Measurements from ENCODE around the gene DNM3. TPM values are rescaled to one million over a fixed set of nuclear protein-coding genes. Genes with fewer than 3 reads are reported as not detected.

Gene DNM3
- total and polyA plus RNA-seq, 2 donors (not counting 3 experiments of a cell fraction or from before 2014, with no cell fraction given), result 1.4 to 2.5 TPM

- dilution Hi-C loops (cut with MboI; ENCODE audit: extremely low pct_ligation_motif_present, low sequenced_read_pairs), result no loop called here
- CTCF ChIA-PET, result no interaction called here
- no TSS peak for BruUV-seq (replicated peaks)
- DNase-seq (ENCODE audit: low read depth, low spot score) (no peak), FAIRE-seq (no peak)
- H3K9ac ChIP-seq (replicated peaks; ENCODE audit: extremely low read depth, insufficient read depth, low read length), result no peak overlapping the region
- no peak overlapping the region for H3K27ac ChIP-seq (ENCODE audit: insufficient read depth, low read depth, low read length)
- H3K9me3 ChIP-seq (replicated peaks; ENCODE audit: control insufficient read depth, insufficient read depth, low read length), result no peaks in the 10 kb centered on the region
- POLR2A ChIA-PET, result no interaction called here
- no peaks in the 10 kb centered on the region for H3K36me3 ChIP-seq (ENCODE audit: control insufficient read depth in 2 of 2, extremely low read depth in 1 of 2, insufficient read depth in 2 of 2, low read length in 2 of 2)
- H3K4me1 ChIP-seq (ENCODE audit: control insufficient read depth, extremely low read depth, insufficient read depth, low read length), result peaks cover 11% of the 10 kb centered on the region
- H3K27me3 ChIP-seq (ENCODE audit: control insufficient read depth in 2 of 2, insufficient read depth in 2 of 2, low read length in 2 of 2), result no peaks in the 10 kb centered on the region
- H3K4me2 ChIP-seq (ENCODE audit: insufficient read depth, low read length), result no peak overlapping the region
- TF ChIP-seq MAX (IDR thresholded peaks at IDR 0.05; ENCODE audit: insufficient read depth, insufficient read length) (no peak), CTCF (IDR thresholded peaks at IDR 0.05; ENCODE audit: extremely low read depth in 1 of 2, insufficient read depth in 1 of 2, low read depth in 1 of 2, low read length in 2 of 2) (no peak), MYC (IDR thresholded peaks at IDR 0.05; ENCODE audit: low read depth, low read length) (no peak), POLR2AphosphoS5 (IDR thresholded peaks at IDR 0.05; ENCODE audit: insufficient read depth, low read depth, low read length) (no peak), EZH2 (IDR thresholded peaks at IDR 0.05; ENCODE audit: borderline replicate concordance, low read depth, low read length, severe bottlenecking) (no peak), JUN (IDR thresholded peaks at IDR 0.05; ENCODE audit: borderline replicate concordance, insufficient read depth, insufficient read length, low read depth) (no peak), GATA2 (IDR thresholded peaks at IDR 0.05; ENCODE audit: insufficient read depth, insufficient read length, low read depth, low read length) (no peak), FOS (IDR thresholded peaks at IDR 0.05; ENCODE audit: borderline replicate concordance, insufficient read depth, low read length) (no peak), POLR2A (IDR thresholded peaks at IDR 0.05; ENCODE audit: low read depth, low read length) (no peak)
- no peaks in the 10 kb centered on the region for H4K20me1 ChIP-seq (replicated peaks; ENCODE audit: control insufficient read depth, extremely low read depth, insufficient read depth, low read length)
- H3K79me2 ChIP-seq (ENCODE audit: control insufficient read depth, insufficient read depth, low read length), result no peaks in the 10 kb centered on the region
- no peak overlapping the region for H2AFZ ChIP-seq (ENCODE audit: low read depth, low read length)
- no peak overlapping the region for H3K4me3 ChIP-seq (replicated peaks in 1 of 3; ENCODE audit: insufficient read depth in 1 of 3, low read depth in 1 of 3, low read length in 3 of 3)
- intact Hi-C loops (cut with micrococcal nuclease), result no loop called here
- H3K9me1 ChIP-seq (replicated peaks; ENCODE audit: control insufficient read depth, extremely low read depth, insufficient read depth, low read length), result peaks cover 2% of the 10 kb centered on the region
Measured at GRCh38 chr1:171909711-171910110, 68.4 kb downstream of the DNM3 start.
